ENCODE data around the gene DLGAP3.
"Not testable (repeated sequence)": the region's sequence is repeated elsewhere in the genome, so short reads cannot be mapped to it uniquely, and the experiment has no call there.

The DLGAP3 gene

DNA sequence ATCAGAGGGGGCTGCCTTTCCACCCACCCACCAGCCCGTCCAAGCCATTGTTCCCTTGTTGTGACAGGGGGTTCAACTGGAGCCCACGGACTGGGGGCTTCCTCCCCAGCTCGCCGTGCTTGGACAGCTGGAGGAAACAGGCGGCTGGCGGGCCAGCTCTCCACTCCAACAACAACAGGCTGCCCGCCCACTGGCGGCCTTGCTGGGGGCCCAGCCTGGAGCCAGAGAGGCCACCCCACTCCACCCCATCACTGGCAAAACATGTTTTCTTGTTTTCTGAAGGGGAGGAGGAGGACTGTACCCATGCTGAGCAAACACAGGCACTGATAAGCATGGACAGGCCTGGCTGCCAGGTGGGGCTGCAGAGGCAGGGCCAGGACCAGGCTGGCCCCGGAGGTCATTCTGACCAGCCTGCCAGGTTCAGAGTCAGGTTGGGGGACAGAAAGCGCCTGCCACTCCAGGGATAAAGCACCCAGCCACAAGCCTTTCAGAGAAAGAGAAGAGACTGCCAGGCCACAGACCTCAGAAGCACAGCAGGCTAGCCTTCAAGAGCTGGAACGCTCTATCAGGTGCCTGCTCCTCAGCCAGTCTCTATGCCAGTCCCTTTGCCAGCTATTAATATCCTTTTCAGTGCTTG is 103.9 kb downstream of the DLGAP3 start:
- H3K4me3 ChIP-seq (ENCODE audit: low read depth in 1 of 2, low read length in 2 of 2) = no peak overlapping the region
- H3K27ac ChIP-seq (ENCODE audit: low read length) = no peak overlapping the region
- H3K9me3 ChIP-seq (ENCODE audit: control insufficient read depth in 1 of 2, low read length in 2 of 2) = peaks cover 0 to 6% of the 10 kb centered on the region in 2 donors
- no peaks in the 10 kb centered on the region for H3K4me1 ChIP-seq (ENCODE audit: control insufficient read depth in 1 of 2, insufficient read depth in 2 of 2, low read length in 2 of 2)
- H3K27me3 ChIP-seq (ENCODE audit: low read depth, low read length) = no peaks in the 10 kb centered on the region
- H3K36me3 ChIP-seq (ENCODE audit: control insufficient read depth in 1 of 2, insufficient read depth in 2 of 2, low read length in 2 of 2) = peaks cover 0 to 3% of the 10 kb centered on the region in 2 donors

DNA sequence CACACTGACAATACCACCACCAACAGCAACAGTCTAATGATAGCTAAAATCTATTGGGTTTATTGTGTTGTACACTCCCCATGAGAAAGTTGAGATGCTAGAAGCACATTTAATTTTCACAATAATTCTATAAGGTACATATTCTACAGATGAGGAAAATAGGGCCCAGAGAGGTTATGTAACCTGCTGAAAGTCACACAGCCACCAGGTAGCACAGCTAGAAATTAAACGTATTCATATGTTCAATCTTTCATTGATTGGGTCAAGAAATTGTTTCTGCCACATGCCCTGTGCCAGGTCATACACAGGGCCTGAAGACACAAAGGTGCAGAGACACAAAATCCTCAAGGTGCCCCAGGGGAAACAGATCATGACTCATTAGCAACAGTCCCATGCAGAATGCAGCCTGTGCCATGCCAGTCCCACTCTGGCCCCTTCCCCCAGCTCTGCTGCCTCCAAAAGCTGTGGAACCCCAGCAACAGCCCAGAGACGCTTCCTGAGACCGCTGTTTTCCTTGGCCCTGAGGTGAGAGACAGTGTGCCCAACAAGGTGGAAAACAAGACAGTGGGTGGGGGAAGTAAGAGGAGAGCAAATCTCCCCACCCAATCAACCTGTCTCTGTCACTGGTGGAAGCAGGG is 104.5 kb downstream of the DLGAP3 start:
- Histone ChIP-seq H3K4me3 (ENCODE audit: low read depth in 1 of 2, low read length in 2 of 2) (no peak overlapping the region), H3K9me3 (ENCODE audit: control insufficient read depth in 1 of 2, low read length in 2 of 2) (peaks cover 0 to 6% of the 10 kb centered on the region in 2 donors), H3K27ac (ENCODE audit: low read length) (no peak overlapping the region), H3K36me3 (ENCODE audit: control insufficient read depth in 1 of 2, insufficient read depth in 2 of 2, low read length in 2 of 2) (peaks cover 0 to 3% of the 10 kb centered on the region in 2 donors), H3K27me3 (ENCODE audit: low read depth, low read length) (no peaks in the 10 kb centered on the region), H3K4me1 (ENCODE audit: control insufficient read depth in 1 of 2, insufficient read depth in 2 of 2, low read length in 2 of 2) (no peaks in the 10 kb centered on the region)

DNA sequence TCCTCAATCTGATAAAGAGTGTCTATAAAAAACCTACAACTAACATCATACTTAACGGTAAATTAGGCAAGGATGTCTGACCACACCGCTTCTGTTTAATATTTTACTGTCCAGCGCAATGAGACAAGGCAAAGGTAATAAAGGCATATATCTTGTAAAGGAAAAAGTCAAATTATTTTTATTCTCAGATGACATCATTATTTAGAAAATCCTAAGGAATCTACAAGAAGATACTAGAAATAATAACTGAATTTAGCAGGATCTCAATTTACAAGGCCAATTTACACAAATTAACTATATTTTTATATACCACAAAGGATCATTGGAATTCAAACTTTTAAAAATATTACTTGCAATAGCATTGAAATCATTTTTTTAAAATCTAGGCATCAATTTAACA is 107.2 kb downstream of the DLGAP3 start:
- H3K4me3 ChIP-seq (ENCODE audit: low read depth in 1 of 2, low read length in 2 of 2) = no peak overlapping the region
- peaks cover 0 to 3% of the 10 kb centered on the region in 2 donors for H3K36me3 ChIP-seq (ENCODE audit: control insufficient read depth in 1 of 2, insufficient read depth in 2 of 2, low read length in 2 of 2)
- H3K27ac ChIP-seq (ENCODE audit: low read length) = no peak overlapping the region
- H3K4me1 ChIP-seq (ENCODE audit: control insufficient read depth in 1 of 2, insufficient read depth in 2 of 2, low read length in 2 of 2) = no peaks in the 10 kb centered on the region
- peaks cover 0 to 6% of the 10 kb centered on the region in 2 donors for H3K9me3 ChIP-seq (ENCODE audit: control insufficient read depth in 1 of 2, low read length in 2 of 2)
- H3K27me3 ChIP-seq (ENCODE audit: low read depth, low read length) = no peaks in the 10 kb centered on the region

DNA sequence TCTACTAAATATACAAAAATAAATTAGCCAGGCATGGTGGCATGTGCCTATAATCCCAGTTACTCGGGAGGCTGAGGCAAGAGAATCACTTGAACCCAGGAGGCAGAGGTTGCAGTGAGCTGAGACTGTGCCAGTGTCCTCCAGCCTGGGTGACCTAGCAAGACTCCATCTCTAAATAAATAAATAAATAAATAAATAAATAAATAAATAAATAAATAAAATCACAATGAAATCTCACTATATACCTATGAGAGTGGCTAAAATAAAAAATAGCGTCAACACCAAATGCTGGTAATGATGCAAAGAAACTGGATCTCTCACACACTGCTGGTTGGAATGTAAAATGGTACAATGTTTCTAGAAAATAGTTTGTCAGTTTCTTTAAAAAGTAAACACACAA is 110.6 kb downstream of the DLGAP3 start:
- H3K27me3 ChIP-seq (ENCODE audit: low read depth, low read length); H3K4me1 ChIP-seq (ENCODE audit: control insufficient read depth in 1 of 2, insufficient read depth in 2 of 2, low read length in 2 of 2); H3K9me3 ChIP-seq (ENCODE audit: control insufficient read depth in 1 of 2, low read length in 2 of 2); H3K36me3 ChIP-seq (ENCODE audit: control insufficient read depth in 1 of 2, insufficient read depth in 2 of 2, low read length in 2 of 2); H3K4me3 ChIP-seq (ENCODE audit: low read depth in 1 of 2, low read length in 2 of 2); H3K27ac ChIP-seq (ENCODE audit: low read length): not testable (repeated sequence)

DNA sequence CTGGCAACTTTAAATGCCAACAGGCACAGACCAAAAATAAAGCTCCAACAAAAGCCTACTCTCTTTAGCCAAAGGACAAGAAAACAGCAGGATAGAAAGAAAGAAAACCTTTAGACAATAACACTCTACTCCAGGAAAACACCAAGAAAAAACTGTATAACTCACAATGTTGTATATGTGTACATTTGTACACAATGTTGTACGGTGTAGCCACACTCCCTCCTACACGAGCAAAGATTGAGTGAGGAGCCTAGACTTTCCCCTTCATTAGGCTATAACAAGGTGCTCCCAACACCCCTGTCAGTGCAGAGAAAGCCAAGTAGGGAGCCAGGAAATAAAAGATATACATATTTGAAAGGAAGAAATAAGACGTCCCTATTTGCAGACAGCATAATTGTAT is 112.7 kb downstream of the DLGAP3 start:
- Histone ChIP-seq H3K9me3 (ENCODE audit: control insufficient read depth in 1 of 2, low read length in 2 of 2) (no peaks in the 10 kb centered on the region), H3K27me3 (ENCODE audit: low read depth, low read length) (no peaks in the 10 kb centered on the region), H3K4me3 (ENCODE audit: low read depth in 1 of 2, low read length in 2 of 2) (no peak overlapping the region), H3K4me1 (ENCODE audit: control insufficient read depth in 1 of 2, insufficient read depth in 2 of 2, low read length in 2 of 2) (no peaks in the 10 kb centered on the region), H3K27ac (ENCODE audit: low read length) (no peak overlapping the region), H3K36me3 (ENCODE audit: control insufficient read depth in 1 of 2, insufficient read depth in 2 of 2, low read length in 2 of 2) (peaks cover 0 to 3% of the 10 kb centered on the region in 2 donors)

DNA sequence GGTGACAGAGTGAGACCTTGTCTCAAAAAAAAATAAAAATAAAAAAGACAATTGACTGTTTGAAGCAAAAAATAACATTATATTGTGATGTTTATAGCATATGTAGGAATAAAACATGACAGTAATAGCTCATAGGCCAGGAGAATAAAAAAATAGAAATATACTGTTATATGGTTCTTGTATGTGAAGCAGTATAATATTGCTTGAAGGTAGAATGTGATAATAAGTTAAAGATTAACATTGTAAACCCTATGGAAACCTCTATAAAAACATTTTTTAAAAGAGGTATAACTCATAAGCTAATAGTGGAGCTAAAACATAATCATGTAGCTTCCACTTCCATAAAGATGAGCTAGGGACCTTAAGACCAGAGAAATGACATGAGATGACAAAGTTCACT is 113.1 kb downstream of the DLGAP3 start:
- no peaks in the 10 kb centered on the region for H3K4me1 ChIP-seq (ENCODE audit: control insufficient read depth in 1 of 2, insufficient read depth in 2 of 2, low read length in 2 of 2)
- no peak overlapping the region for H3K4me3 ChIP-seq (ENCODE audit: low read depth in 1 of 2, low read length in 2 of 2)
- no peak overlapping the region for H3K27ac ChIP-seq (ENCODE audit: low read length)
- no peaks in the 10 kb centered on the region for H3K27me3 ChIP-seq (ENCODE audit: low read depth, low read length)
- H3K9me3 ChIP-seq (ENCODE audit: control insufficient read depth in 1 of 2, low read length in 2 of 2) = no peaks in the 10 kb centered on the region
- H3K36me3 ChIP-seq (ENCODE audit: control insufficient read depth in 1 of 2, insufficient read depth in 2 of 2, low read length in 2 of 2) = peaks cover 0 to 3% of the 10 kb centered on the region in 2 donors

All from muscle layer of duodenum (tissue), 2 donors.